Activated T-helper 2 cell treated with anti-CD3 and anti-CD28 coated beads, Interferon-gamma antibody, Interleukin-2, Interleukin-4, amounts not matched to agents 10 μg/mL and 5 μg/mL and 100 μg/mL, durations not matched to agents 14 hours and 24 hours and 36 hours (primary cell): ENCODE results near the gene GIMAP2. TPM values are rescaled to one million over a fixed set of nuclear protein-coding genes. Genes with fewer than 3 reads are reported as not detected.

ENCODE experiments used
- DNase-seq: peaks from one replicate; pipeline ENCODE4 v3.0.0; 2021; ENCODE audit warnings: low spot score
- H3K27ac Mint-ChIP-seq: one replicate; pipeline ENCODE4 v1.8.0; 2021; ENCODE audit warnings: mixed read lengths
- H3K27me3 Mint-ChIP-seq: one replicate; pipeline ENCODE4 v1.8.0; 2021; ENCODE audit warnings: low read depth, mixed read lengths
- H3K36me3 Mint-ChIP-seq: one replicate; pipeline ENCODE4 v1.8.0; 2021; ENCODE audit warnings: low read depth, mixed read lengths
- H3K4me1 Mint-ChIP-seq: one replicate; pipeline ENCODE4 v1.8.0; 2021; ENCODE audit warnings: low read depth, mixed read lengths
- H3K4me3 Mint-ChIP-seq: one replicate; pipeline ENCODE4 v1.8.0; 2021; ENCODE audit warnings: low read depth, mild to moderate bottlenecking, moderate library complexity, mixed read lengths
- H3K9me3 Mint-ChIP-seq: one replicate; pipeline ENCODE4 v1.8.0; 2021; ENCODE audit warnings: mixed read lengths
- intact Hi-C: fragments of 100-400 bp; cut with micrococcal nuclease; formaldehyde crosslinking; loops from one replicate; pipeline ENCODE4 v1.15.1; 2023
- total RNA-seq: library from RNA; stranded (reverse); gene quantifications from 2 replicates; pipeline ENCODE4 v1.2.3, GENCODE V29; 2022

Gene GIMAP2
- total RNA-seq, 1 donor from 2014 or later: 29.3 TPM

GRCh38 chr7:150737265-150738055 is 52.0 kb downstream of the GIMAP2 start, which contains the start of gene GIMAP5:
Gene GIMAP5, plus strand, starts transcription at chr7:150737418. Its CDS starts 3,467 bp downstream, at chr7:150740885.
- peaks cover 53% of the 10 kb centered on the region for H3K36me3 Mint-ChIP-seq
- DNase-seq: peak; percentile 44
- intact Hi-C loops: loop anchor here (1.0 to 10.0 kb wide), 5 partner anchors 18 to 863 kb away; partner anchors contain the start of genes ATP6V0E2, GIMAP1 and GIMAP8
- H3K27ac Mint-ChIP-seq: peak within 1 kb of the TSS; percentile 91
- no peaks in the 10 kb centered on the region for H3K27me3 Mint-ChIP-seq
- H3K9me3 Mint-ChIP-seq: peaks cover 12% of the 10 kb centered on the region
- peaks cover 78% of the 10 kb centered on the region for H3K4me1 Mint-ChIP-seq
- H3K4me3 Mint-ChIP-seq: peak within 1 kb of the TSS; percentile 91

- Mint-ChIP-seq H3K4me1 (peaks cover 78% of the 10 kb centered on the region), H3K36me3 (peaks cover 60% of the 10 kb centered on the region), H3K9me3 (peaks cover 12% of the 10 kb centered on the region), H3K27ac (peak overlapping the region; percentile 91), H3K4me3 (peak overlapping the region; percentile 91), H3K27me3 (no peaks in the 10 kb centered on the region)
- intact Hi-C loops: loop anchor here (1.0 to 10.0 kb wide), 2 partner anchors 17 to 863 kb away; partner anchors contain the start of gene ATP6V0E2
- no peak for DNase-seq
Observed at GRCh38 chr7:150738092-150738491, 52.6 kb downstream of the GIMAP2 start.

DNA sequence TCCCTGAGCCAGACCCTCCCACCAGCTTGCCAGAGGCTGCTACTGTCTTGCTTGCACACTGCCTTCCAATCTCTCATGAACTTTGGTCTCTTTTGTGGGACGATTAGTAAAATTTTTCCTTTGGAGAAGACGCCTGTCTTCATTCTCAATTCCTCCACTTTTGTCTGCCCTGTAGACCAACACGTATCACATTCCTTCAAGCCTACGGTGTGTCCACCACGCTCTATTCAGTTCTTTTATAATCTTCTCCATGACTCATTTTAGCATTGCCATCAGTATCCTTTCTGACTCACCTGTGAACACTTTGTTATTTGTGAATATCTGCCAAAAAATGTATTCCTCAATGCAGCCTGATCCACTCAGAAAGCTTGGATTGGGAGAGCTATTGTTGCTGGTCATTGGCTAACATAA is 53.1 kb downstream of the GIMAP2 start:
- no peak for DNase-seq
- intact Hi-C loops: loop anchor here (1.0 to 10.0 kb wide), 2 partner anchors 17 to 864 kb away; partner anchors contain the start of gene ATP6V0E2
- H3K4me3 Mint-ChIP-seq: peak overlapping the region; percentile 91
- H3K36me3 Mint-ChIP-seq: peaks cover 65% of the 10 kb centered on the region
- H3K9me3 Mint-ChIP-seq: peaks cover 12% of the 10 kb centered on the region
- peak overlapping the region; percentile 91 for H3K27ac Mint-ChIP-seq
- peaks cover 78% of the 10 kb centered on the region for H3K4me1 Mint-ChIP-seq
- no peaks in the 10 kb centered on the region for H3K27me3 Mint-ChIP-seq

DNA sequence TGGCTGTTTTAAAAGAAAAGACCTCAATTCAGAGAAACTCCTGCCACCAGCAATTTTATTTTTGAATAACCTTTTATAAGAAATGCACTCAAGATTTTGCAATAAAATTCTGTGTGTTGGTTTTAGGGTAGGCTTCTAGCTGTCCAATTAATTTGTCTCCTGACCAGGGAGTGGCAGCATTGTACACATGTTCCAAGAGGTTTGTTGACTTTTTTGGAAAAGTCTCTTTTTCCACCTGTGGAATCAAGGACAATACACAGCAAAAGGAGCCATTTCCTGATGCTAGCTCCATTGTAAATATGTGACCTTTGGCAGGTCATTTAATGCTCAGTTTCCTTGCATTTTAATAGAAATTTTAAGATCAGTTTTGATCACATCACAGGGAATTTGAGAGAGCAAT is 53.5 kb downstream of the GIMAP2 start:
- Mint-ChIP-seq H3K27me3 (no peaks in the 10 kb centered on the region), H3K4me1 (peaks cover 78% of the 10 kb centered on the region), H3K27ac (peak overlapping the region; percentile 91), H3K4me3 (peak overlapping the region; percentile 91), H3K36me3 (peaks cover 67% of the 10 kb centered on the region), H3K9me3 (peaks cover 12% of the 10 kb centered on the region)
- no peak for DNase-seq
- intact Hi-C loops: loop anchor here (10.0 kb wide), 1 partner anchor 864 kb away; the partner anchor contains the start of gene ATP6V0E2

GRCh38 chr7:150740053-150740452 is 54.5 kb downstream of the GIMAP2 start:
- Mint-ChIP-seq H3K9me3 (peaks cover 12% of the 10 kb centered on the region), H3K27me3 (no peaks in the 10 kb centered on the region), H3K4me3 (peak overlapping the region; percentile 91), H3K36me3 (peaks cover 70% of the 10 kb centered on the region), H3K27ac (peak overlapping the region; percentile 72), H3K4me1 (peaks cover 76% of the 10 kb centered on the region)
- intact Hi-C loops: no loop called here
- no peak for DNase-seq

DNA sequence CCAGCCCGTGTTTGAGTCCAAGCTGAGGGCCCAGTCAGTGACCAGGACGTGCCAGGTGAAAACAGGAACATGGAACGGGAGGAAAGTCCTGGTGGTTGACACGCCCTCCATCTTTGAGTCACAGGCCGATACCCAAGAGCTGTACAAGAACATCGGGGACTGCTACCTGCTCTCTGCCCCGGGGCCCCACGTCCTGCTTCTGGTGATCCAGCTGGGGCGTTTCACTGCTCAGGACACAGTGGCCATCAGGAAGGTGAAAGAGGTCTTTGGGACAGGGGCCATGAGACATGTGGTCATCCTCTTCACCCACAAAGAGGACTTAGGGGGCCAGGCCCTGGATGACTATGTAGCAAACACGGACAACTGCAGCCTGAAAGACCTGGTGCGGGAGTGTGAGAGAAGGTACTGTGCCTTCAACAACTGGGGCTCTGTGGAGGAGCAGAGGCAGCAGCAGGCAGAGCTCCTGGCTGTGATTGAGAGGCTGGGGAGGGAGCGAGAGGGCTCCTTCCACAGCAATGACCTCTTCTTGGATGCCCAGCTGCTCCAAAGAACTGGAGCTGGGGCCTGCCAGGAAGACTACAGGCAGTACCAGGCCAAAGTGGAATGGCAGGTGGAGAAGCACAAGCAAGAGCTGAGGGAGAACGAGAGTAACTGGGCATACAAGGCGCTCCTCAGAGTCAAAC is 56.9 kb downstream of the GIMAP2 start:
- H3K4me3 Mint-ChIP-seq: peak overlapping the region; percentile 65
- DNase-seq: no peak
- H3K4me1 Mint-ChIP-seq: peaks cover 65% of the 10 kb centered on the region
- peaks cover 12% of the 10 kb centered on the region for H3K9me3 Mint-ChIP-seq
- H3K27ac Mint-ChIP-seq: peak overlapping the region; percentile 57
- no peaks in the 10 kb centered on the region for H3K27me3 Mint-ChIP-seq
- intact Hi-C loops: no loop called here
- H3K36me3 Mint-ChIP-seq: peaks cover 86% of the 10 kb centered on the region

Other genes with a start within 250 kb of the GIMAP2 start
- 6.1 and 7.0 TPM in 2 replicates for gene GIMAP8, start 235.1 kb upstream of the GIMAP2 start, total RNA-seq
- 22.6 and 24.1 TPM in 2 replicates for gene GIMAP7, start 170.8 kb upstream of the GIMAP2 start, total RNA-seq
- 36.7 and 39.1 TPM in 2 replicates for gene GIMAP4, start 118.3 kb upstream of the GIMAP2 start, total RNA-seq
- 25.8 and 29.4 TPM in 2 replicates for gene GIMAP6, start 53.3 kb upstream of the GIMAP2 start, total RNA-seq
- 3.9 and 4.5 TPM in 2 replicates for gene GIMAP1, start 30.9 kb downstream of the GIMAP2 start, total RNA-seq
- 42.9 and 46.7 TPM in 2 replicates for gene GIMAP5, start 51.7 kb downstream of the GIMAP2 start, total RNA-seq
- gene TMEM176B, start 114.7 kb downstream of the GIMAP2 start, total RNA-seq: 0.14 TPM in 1 of 2 replicates, not detected in the other
- gene TMEM176A, start 115.1 kb downstream of the GIMAP2 start, total RNA-seq: not detected in 2 replicates
- gene AOC1, start 166.8 kb downstream of the GIMAP2 start, total RNA-seq: 0.16 TPM in 1 of 2 replicates, not detected in the other